GM19438 (cell line): Measurements from ENCODE around the gene TULP4.
"Not testable (repeated sequence)": the region's sequence is repeated elsewhere in the genome, so short reads cannot be mapped to it uniquely, and the experiment has no call there.

Experiments
- ATAC-seq: cut with Tn5 transposase; IDR thresholded peaks from one replicate; pipeline ENCODE4 v1.9.1; 2021; ENCODE audit warnings: low read depth; ENCODE audit not compliant: unreplicated experiment

TULP4 gene

GRCh38 chr6:158322724-158323560 lies 10.7 kb downstream of the TULP4 start:
- ATAC-seq: peak; percentile 58

DNA sequence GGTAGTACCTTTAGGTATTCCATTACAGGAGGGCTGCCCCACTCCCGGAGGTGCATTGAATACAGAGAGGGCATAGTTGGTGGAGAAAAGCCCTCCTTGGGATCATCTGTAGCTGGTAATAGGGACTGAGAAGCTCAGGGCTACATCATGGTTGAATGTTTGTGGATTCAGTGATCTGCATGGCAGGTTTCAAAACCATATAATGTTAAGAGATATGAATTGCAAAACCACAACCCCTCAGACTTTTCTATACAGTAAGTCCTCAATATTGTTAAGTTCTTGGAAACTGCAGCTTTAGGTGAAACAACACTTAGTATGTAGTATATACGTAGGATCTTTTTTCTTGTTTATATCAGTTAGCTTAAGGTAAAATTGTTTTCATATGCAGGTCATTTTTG lies 11.3 kb downstream of the TULP4 start:
- ATAC-seq: peak; percentile 38

GRCh38 chr6:158324136-158324535 lies 11.9 kb downstream of the TULP4 start:
- no peak for ATAC-seq

- no peak for ATAC-seq
Observed at GRCh38 chr6:158327211-158327610, 14.9 kb downstream of the TULP4 start.

DNA sequence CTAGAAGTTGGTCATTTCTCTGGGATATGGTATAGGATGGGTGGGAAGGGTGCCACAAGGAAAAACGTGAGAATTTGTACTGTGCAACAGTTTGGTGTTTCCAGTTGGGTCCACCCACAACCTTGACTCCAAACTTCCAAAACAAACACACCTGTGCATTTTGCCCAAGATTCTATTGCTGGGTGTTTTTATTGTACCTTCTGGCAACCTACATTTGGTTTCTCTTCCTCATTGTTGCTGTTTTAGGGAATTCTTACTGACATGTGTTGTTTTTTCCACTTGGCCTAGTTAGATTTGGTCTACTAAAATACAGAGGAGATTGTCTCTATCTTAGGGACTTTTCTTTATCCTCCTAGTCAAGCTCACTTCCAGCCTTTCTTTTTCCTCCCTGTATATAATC lies 16.7 kb downstream of the TULP4 start:
- no peak for ATAC-seq

DNA sequence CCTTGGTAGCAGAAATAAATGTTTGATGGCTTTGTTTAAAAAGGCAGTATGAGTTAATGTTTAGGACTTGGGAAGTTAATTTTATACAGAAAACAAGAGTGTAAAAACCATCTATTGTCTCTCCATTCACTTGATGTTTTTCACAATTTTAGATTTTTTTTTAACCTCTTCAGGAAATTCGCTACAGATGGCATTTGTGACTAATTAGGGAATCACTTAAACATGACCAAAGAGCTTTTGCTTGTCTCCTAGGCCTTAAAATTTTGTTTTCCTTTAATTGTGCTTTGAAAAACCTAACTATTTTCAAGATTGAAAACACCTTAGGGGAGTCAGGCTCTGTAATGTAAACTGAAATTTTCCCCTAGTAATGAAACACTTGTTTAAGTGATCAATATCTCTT lies 17.3 kb downstream of the TULP4 start:
- no peak for ATAC-seq

GRCh38 chr6:158330016-158330415 lies 17.8 kb downstream of the TULP4 start:
- ATAC-seq: no peak

GRCh38 chr6:158332237-158332636 lies 20.0 kb downstream of the TULP4 start:
- no peak for ATAC-seq

DNA sequence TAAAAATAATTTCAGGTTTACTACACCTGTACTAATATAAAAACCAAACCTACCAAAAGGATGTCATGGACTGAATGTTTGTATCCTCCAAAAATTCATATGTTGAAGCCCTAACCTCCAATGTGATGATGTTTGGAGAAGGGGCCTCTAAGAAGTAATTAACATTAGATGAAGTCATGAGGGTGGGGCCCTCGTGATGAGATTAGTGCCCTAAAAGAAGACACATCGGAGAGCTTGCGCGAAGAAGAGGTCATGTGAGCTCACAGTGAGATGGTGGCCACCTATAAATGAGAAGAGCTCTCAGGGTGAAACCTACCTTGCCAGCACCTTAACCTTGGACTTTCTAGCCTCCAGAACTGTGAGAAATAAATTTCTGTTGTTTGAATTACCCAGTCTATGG lies 20.8 kb downstream of the TULP4 start:
- no peak for ATAC-seq

DNA sequence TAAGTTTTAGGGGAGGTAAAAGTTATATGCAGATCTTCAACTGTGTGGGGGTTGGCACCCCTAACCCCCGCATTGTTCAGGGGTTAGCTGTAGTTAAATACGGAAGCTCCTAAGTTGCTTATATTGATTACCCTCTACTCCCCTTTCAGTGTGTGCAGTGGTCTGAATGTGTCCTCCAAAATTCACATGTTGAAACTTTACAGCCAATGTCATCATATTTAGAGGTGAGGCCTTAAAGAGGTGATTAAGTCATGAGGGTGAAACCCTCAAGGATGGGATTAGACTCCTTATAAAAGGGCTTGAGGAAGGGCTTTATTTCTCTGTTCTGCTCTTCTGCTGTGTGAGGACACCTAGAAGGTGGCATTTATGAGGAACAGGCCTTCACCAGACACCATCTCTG lies 22.3 kb downstream of the TULP4 start:
- no peak for ATAC-seq

- ATAC-seq: no peak
Observed at GRCh38 chr6:158337332-158337731, 25.1 kb downstream of the TULP4 start.

DNA sequence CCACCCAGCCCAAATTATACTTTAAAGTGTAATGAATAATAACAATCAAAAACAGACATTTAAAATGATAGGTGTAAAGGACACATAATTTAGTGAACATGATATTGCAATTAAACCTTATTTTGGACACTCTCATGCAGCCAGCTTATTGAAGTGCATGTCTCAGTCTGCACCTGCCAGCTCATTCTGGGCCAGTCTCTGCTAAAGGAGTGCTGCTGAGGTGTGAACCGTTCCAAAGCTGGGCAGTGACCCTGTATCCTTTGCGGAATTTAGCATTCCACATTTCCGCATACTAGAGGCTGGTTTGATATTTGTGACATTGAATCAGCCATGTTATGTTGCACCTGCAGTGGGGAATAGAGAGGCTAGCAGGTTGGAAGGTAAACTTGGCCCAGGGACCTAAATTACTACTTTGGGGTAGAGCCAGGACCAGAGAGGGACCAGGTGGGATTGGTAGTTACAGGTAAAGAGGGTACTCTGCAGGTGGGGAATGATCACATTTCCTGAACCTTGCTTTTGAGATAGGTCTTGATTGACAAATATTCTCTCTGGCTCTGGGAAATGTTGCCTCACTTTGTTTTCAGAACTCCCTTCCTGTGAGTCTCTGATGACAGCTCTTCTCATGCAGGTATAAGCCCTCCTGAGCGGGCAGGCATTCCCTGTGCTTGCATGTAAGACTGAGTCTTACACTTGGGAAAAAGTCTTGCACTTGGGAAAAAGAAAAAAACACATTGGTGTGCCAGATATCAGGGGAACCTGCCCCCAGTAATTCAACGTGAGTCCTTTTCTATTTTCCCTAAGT lies 26.2 kb downstream of the TULP4 start:
- no peak for ATAC-seq

DNA sequence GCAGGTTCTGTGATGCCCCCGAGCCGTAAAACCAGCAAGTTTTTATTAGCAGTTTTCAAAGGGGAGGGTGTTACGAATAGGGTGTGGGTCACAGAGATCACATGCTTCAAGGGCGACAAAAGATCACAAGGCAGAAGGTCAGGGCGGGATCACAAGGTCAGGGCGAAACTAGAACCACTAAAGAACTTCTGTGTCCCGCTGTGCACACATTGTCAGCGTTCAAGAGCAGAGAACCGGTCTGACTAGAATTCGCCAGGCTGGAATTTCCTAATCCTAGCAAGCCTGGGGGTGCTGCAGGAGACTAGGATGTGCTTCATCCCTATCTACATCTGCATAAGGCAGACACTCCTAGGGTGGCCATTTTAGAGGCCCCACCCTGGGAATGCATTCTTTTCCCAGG lies 26.9 kb downstream of the TULP4 start:
- ATAC-seq: not testable (repeated sequence)

GRCh38 chr6:158340252-158340651 lies 28.0 kb downstream of the TULP4 start:
- ATAC-seq: no peak

DNA sequence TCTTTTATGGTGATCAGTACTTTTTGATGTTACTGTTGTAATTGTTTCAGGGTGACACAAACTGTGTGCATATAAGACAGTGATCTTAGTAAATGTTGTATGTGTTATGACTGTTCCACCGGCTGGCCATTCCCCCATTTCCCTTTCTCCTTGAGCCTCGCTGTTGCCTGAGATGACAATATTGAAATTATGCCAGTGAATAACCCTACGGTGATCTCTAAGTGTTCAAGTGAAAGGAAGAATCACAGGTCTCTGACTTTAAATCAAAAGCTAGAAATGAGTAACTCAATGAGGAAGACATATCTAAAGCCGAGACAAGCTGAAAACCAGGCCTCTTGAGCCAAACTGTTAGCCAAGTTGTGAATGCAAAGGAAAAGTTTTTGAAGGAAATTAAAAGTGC lies 32.3 kb downstream of the TULP4 start:
- no peak for ATAC-seq

- not testable (repeated sequence) for ATAC-seq
Observed at GRCh38 chr6:158345444-158345843, 33.2 kb downstream of the TULP4 start.

DNA sequence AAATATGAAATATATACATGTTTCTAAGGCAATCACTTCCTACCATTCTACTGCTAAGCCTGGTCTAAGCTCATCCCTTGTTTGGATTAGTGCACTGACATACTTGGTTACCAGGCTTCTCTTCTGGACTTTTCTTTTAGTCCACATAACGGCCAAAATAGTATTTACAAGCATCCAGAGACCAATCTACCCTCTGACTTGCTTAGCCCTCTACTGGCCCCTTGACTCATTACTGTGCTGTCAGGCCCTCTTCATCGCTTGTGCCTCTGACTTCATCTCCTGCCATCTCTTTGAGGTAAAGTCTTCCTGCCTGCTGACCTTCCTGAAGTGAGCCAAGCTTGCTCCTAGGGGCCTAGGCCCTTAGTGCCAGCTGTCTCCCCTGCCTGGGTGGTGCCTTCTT lies 35.1 kb downstream of the TULP4 start:
- no peak for ATAC-seq

GRCh38 chr6:158348737-158349504 lies 36.7 kb downstream of the TULP4 start:
- not testable (repeated sequence) for ATAC-seq

- not testable (repeated sequence) for ATAC-seq
Observed at GRCh38 chr6:158349505-158350275, 37.4 kb downstream of the TULP4 start.

- not testable (repeated sequence) for ATAC-seq
Observed at GRCh38 chr6:158350731-158351130, 38.5 kb downstream of the TULP4 start.
